Measurements from ENCODE around the gene NCOA6.

- TF ChIP-seq CTCF (IDR thresholded peaks at IDR 0.05; ENCODE audit: low read length) (no peak), EZH2 (optimal IDR thresholded peaks at IDR 0.05; ENCODE audit: low read depth, low read length) (no peak)
Observed at GRCh38 chr20:34862724-34863123, 37.3 kb upstream of the NCOA6 start.

All from MM.1S (cell line).